ENCODE measurements around the gene LCN12.

DNA sequence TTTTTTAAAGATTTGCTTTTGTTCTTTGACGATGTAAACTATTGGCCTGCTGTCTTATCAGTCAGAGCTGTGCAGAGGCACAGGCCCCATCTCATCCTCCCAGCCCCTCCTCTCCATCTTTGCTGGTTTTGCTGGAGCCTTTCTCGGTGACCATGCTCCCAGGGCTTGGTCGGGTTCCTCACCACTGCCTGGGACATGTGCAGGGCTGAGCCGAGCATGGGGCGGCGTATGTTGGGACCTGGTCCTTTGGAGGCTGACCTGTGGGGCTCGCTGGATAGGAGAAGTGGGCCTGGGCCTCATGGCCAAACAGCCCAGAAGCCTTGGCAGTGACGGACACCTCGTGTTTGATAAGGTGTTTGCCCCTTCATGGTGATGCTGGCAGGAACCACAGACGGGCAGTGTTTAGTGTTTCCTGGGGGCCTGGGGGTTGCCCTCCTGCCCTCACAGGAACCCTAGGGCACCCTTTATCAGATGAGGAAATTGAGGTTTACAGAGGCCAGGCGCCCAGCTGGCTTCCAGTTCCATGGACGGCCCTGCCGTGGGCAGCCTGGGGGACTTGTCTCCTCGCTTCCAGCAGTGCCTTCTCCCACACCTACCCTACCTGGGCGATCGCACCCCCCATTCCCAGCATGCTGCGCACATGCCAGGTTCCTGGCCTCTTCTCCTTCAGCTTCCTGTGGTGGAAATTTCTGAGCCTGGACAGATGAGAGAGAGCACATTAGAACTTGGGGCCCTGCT is 38.2 kb upstream of the LCN12 start:
- TF ChIP-seq, protein P1, sequence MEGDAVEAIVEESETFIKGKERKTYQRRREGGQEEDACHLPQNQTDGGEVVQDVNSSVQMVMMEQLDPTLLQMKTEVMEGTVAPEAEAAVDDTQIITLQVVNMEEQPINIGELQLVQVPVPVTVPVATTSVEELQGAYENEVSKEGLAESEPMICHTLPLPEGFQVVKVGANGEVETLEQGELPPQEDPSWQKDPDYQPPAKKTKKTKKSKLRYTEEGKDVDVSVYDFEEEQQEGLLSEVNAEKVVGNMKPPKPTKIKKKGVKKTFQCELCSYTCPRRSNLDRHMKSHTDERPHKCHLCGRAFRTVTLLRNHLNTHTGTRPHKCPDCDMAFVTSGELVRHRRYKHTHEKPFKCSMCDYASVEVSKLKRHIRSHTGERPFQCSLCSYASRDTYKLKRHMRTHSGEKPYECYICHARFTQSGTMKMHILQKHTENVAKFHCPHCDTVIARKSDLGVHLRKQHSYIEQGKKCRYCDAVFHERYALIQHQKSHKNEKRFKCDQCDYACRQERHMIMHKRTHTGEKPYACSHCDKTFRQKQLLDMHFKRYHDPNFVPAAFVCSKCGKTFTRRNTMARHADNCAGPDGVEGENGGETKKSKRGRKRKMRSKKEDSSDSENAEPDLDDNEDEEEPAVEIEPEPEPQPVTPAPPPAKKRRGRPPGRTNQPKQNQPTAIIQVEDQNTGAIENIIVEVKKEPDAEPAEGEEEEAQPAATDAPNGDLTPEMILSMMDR (IDR thresholded peaks at IDR 0.05; ENCODE audit: low read depth, low read length, poor library complexity, severe bottlenecking) = no peak
- no peak for TF ChIP-seq EZH2phosphoT487 (IDR thresholded peaks at IDR 0.05; ENCODE audit: borderline replicate concordance, low read length)

Data from DOHH2 (cell line).